KOPT-K1 (cell line): Measurements from ENCODE around the gene KRT72.

Source experiments
- H3K27ac ChIP-seq: fragments of 200-600 bp; sonication (generic); 2 replicates; pipeline ENCODE4 v1.5.1; 2016; ENCODE audit warnings: antibody characterized with exemption, mild to moderate bottlenecking, low read depth, low read length; ENCODE audit not compliant: poor library complexity, severe bottlenecking
- H3K36me3 ChIP-seq: fragments of 200-600 bp; sonication (generic); 2 replicates; pipeline ENCODE4 v1.5.1; 2017; ENCODE audit warnings: antibody characterized with exemption, mild to moderate bottlenecking, low read length, moderate library complexity; ENCODE audit not compliant: insufficient read depth
- H3K9me3 ChIP-seq: fragments of 200-600 bp; sonication (generic); 2 replicates; pipeline ENCODE4 v1.5.1; 2017; ENCODE audit warnings: antibody characterized with exemption, low read length, mild to moderate bottlenecking; ENCODE audit not compliant: insufficient read depth, poor library complexity, severe bottlenecking

The KRT72 gene

DNA sequence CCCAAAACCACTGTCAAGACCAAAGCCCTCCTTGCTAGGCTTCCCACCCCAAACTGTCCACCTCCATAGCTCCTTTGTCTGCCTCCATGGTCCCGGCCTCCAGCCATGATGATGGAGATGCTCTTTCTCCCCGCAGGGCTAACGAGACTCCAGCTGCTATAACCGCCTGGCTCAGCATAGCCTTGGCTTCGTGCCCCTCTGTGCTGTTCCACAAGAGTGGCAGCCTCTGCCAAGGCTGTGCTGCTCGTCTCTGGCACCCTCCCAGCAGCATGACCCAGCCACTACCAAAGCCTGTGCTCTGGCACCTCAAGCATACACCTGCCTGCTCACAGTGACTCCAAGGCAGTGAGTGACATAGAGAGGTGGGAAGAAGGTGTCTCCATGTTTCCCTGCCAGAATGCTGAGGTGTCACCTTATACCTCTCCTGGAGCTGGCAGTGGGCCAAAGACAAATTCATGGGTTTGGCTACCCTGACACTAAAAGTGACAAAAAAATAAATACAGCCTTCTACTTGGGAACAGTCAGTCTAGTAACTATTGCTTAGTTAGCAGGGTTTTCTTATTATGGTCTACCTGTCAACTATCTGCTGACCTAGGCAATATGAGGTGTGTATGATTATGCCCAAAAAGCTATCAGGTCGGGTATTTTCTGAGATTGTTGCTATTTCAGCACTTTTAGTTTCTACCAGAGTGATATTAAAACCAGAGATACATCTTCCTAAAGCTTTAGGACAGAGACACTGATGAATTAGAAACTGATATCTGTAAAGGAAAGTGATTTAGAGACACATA lies 33.2 kb upstream of the KRT72 start:
- Histone ChIP-seq H3K9me3 (no peaks in the 10 kb centered on the region), H3K27ac (no peak overlapping the region)

DNA sequence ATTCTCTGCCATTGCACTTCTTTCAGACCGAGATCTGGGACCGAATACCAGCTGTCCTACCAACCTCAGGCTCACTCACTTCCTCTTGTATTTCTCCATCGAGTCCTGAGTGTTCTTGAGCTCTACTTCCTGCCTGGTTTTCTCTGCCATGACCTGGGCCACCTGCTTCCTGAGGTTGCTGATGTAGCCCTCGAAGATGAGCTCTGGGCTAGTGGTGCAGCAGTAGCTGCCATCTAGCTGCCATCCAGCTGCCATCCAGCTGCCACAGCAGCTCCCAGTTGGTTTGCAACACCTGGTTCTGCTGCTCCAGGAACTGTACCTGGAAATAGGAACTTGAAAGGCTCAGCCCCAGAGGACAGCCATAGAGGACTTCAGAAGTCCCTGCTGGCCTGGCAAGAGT lies 32.1 kb upstream of the KRT72 start:
- H3K27ac ChIP-seq: no peak overlapping the region

More for the DNA sequence above, 33.2 kb upstream of the KRT72 start:
- no peaks in the 10 kb centered on the region for H3K36me3 ChIP-seq

DNA sequence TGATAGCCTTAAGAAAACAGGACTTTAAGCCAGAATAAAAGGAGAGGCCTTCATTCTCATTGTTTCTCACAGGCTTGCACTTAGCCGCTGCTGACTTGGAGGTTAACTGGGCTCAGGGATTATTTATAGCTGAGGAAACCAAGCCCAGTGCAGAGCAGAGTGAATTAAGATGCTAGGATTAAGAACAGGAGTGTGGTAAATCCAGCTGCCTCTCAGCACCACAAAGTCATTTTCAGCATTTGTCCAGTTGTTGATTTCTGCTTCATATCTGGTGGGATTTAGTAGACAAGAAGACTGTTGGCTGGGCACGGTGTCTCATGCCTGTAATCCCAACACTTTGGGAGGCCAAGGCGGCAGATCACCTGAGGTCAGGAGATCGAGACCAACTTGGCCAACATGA lies 31.4 kb upstream of the KRT72 start:
- H3K36me3 ChIP-seq: no peaks in the 10 kb centered on the region
- H3K27ac ChIP-seq: no peak overlapping the region
- H3K9me3 ChIP-seq: no peaks in the 10 kb centered on the region

More for the DNA sequence above, 32.1 kb upstream of the KRT72 start:
- no peaks in the 10 kb centered on the region for H3K9me3 ChIP-seq
- no peaks in the 10 kb centered on the region for H3K36me3 ChIP-seq

DNA sequence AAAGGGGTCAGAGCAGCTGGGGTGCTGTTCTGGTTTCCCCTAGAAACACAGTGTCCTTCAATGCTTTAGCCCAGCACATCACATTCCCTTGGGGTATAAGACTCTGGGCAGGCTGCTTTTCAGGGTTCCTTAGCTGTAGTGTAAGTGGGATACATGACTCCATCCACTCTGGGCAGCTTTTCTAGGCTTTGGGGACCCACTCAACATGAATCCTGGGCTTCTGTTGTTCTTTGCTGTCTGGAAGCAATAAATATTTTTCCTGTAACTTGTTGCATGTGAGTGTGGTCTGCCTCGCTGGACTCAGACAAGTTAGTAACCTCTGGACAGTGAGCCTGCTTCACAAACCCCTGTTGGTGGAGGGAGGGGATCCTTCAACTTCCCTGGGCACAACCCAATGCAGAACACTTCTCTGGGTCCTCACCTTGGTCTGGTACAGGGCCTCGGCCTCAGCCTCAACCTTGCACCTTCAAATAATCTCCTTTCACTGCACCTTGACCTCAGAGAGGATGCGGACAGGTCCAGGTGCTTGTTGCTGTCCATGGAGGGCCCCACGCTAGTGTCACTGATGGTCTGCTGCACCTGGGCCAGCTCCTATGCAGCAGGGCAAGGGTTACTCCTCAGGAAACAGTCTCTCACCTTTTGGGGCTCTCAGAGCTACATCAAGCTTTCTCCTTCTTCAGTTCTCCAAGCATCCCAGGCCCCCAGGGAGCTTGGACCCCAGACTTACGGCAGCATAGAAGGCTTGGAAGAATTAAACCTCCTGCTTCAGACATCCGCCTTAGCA lies 30.6 kb upstream of the KRT72 start:
- Histone ChIP-seq H3K9me3 (no peaks in the 10 kb centered on the region), H3K36me3 (no peaks in the 10 kb centered on the region), H3K27ac (no peak overlapping the region)

DNA sequence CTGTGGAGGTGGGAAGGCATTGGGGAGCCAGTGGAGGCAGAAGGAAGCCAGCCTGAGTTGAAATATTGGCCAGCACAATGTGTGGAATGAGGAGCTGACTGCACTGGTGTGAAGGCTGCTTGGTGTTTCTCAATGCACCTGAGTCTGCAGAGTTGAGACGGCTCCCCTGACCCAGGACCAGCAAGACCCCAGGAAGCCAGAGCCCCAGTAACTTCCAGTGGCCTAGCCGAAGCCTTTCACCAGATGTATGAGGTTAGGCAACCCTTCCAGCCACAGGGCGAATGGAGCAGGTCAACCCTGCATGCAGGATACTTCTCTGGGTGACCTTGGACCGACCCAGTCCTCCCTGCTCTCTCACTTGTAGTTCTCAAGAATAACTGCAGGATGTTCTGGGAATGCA lies 30.0 kb upstream of the KRT72 start:
- H3K9me3 ChIP-seq: no peaks in the 10 kb centered on the region
- H3K36me3 ChIP-seq: no peaks in the 10 kb centered on the region
- no peak overlapping the region for H3K27ac ChIP-seq

DNA sequence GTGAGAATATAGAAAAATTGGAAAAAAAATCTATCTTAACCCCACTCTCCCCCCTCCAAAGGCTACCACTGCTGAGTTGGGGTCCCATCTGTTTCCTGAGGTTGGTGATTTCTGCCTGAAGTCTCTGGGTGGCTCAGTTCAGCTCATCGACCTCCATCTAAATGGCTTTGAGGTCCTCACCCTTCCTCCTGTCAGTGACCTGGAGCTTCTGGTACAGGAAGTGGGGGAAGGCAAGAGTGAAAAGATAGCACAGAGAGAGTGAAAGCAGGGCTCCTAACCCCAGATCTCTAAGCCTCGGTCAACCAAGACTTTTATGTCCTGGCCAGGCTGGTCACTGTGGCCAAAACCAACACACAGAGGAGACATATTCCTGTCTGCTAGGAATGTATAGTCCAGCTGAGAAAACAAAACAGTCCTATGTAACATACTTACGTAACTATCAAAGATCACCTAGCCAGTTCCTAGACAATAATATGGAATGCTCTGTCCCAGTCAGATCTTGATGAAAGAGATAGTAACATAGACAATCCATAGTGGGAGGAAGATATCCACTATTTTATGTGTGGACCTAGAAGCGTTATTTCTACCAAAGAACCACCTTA lies 29.4 kb upstream of the KRT72 start:
- Histone ChIP-seq H3K9me3 (no peaks in the 10 kb centered on the region), H3K27ac (no peak overlapping the region), H3K36me3 (no peaks in the 10 kb centered on the region)

DNA sequence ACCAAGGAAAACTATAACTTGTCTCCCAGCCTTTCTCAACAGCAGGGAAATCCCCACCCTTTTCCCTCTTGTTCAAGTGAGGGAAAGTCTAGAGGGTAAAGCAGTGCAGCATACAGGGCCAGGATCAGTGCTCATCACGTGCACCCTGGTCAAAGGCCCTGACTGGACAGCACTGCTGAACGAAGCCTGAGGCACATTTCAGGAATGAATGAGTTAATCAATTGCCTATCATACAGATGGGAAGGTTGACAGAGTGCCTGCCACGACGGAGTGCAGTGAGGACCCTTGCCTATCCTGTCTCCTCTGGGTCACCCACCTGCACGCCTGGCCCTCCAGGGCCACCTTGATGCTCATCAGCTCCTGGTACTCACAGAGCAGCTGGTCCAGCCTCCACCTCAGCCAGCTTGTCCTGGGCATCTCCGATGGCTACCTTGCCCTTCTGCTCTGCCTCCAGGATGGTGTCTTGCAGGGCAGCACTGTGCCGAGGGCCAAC lies 28.8 kb upstream of the KRT72 start:
- no peak overlapping the region for H3K27ac ChIP-seq
- no peaks in the 10 kb centered on the region for H3K36me3 ChIP-seq
- no peaks in the 10 kb centered on the region for H3K9me3 ChIP-seq

DNA sequence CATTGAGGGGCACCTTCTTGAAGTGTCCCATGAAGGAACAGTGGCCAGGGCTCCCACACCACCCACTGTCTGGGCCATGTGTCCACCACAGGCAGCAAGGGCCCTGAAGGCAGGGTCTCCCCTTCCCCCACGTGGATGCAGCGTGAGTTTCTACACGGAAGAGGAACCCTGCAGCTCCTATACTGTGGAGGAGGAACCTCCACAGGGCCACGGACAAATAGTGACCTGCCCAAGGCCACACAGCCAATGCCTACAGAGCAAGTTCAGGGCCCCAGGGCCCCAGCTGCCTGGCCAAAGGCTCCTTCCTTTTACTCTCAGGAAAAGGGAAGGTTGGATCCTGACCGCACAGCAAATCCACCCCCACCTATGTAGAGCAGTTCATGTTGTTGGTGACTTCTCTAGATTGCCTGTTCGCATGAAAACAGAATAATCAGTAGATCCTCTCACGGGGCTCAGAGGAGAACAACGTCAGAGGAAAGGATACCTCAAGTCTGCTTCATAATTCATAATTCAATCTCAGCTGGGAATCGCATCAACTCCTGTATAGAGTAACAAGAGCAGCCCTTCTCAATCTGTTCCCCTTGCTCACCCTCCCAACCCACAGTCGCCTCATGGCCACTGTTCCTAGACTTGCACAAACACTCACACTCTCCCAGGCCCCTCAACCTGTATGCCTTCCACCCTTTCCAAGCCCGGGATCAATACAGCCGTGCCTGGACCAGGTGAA lies 28.2 kb upstream of the KRT72 start:
- Histone ChIP-seq H3K9me3 (no peaks in the 10 kb centered on the region), H3K27ac (no peak overlapping the region), H3K36me3 (no peaks in the 10 kb centered on the region)

DNA sequence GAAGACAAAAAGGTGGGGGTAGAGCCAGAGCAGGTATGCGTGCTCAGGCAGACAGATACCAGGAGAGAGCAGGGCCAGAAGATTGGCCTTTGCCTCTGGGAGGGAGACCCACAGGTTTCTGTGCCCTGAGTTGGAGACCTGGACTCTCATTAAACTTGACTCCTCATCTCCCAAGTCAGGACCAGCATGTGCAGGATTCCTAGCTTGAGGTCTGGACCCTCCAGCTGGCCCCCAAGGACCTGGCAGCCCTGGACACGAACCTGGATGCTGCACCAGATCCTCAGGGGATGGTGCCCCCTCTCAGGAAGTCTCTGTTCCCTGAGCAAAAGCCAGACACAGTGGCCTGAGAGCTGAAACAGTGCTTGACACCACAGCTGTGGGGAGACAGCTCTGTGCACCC lies 27.6 kb upstream of the KRT72 start:
- no peaks in the 10 kb centered on the region for H3K36me3 ChIP-seq

DNA sequence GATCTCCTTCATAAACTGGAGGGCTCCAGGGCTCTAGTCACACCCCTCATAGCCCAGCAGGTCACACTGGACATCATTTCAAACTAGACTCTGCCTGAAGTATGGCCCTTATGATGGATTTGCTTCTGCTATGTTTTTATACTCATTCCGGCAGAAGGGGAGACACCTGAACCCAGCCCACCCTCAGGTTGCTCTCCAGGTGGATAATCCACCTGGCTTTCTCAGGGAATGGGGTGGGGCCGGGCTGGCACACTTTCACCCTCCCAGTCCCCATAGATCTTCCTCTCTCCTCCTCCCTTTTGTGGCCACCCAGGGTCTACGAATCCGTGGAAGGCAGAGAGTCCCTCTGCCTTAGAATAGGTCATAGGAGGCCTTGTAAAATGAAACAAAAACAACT lies 26.8 kb upstream of the KRT72 start:
- H3K27ac ChIP-seq: no peak overlapping the region
- H3K9me3 ChIP-seq: no peaks in the 10 kb centered on the region
- H3K36me3 ChIP-seq: no peaks in the 10 kb centered on the region

More for the DNA sequence above, 27.6 kb upstream of the KRT72 start:
- Histone ChIP-seq H3K9me3 (no peaks in the 10 kb centered on the region), H3K27ac (no peak overlapping the region)

DNA sequence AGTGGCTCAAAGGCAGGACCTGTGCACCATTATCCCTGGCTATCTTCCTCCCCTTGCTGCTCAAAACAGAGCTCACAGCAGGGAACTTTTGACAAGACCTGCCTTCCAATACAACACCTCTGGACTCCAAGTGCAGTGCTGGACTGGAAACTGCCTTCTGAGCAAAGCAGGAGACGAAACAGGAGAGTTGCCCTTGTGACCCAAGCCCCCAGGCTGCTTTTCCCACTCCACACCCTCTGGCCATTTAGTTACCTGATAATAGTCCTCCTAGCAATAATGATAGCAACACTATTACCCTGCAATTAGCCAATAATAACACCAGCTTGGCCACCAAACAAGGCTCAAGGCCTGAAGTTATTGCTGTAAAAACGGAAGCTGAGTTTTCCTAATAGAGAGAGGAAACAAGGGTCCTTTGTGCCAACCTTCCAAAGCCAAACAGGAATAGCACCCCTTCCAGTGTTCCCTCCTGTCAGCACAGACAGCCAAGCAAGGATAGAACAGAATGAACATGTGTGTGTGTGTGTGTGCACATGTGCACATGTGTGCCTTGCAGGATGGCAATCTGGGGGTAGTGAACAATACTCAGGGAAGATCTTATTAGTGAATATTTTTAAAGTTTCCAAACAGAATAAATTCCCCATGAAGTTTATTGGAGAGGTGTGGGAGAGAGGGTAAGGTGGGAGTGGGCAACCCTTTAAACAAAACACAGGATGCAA lies 26.3 kb upstream of the KRT72 start:
- Histone ChIP-seq H3K27ac (no peak overlapping the region), H3K9me3 (no peaks in the 10 kb centered on the region)

DNA sequence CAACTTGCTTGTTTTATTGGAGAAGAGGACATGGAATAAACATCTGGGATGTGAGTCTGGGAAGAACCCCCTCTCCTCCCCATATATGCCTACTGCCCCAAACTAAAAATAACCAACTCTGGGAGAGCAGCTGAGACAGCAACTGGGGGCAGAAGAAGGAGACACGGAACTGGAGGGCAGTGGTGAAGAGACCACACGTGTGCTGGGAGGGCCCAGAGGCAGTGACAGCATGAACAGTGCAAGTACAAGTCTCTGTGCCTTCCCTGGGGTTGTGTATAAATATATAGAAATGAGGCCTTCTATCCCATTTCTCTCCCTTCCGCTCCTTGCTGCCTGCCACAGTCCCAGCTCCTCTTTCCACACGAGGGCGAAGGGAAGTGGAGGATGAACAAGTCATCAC lies 21.1 kb upstream of the KRT72 start:
- H3K36me3 ChIP-seq: no peaks in the 10 kb centered on the region
- no peak overlapping the region for H3K27ac ChIP-seq
- no peaks in the 10 kb centered on the region for H3K9me3 ChIP-seq

More for the DNA sequence above, 26.3 kb upstream of the KRT72 start:
- no peaks in the 10 kb centered on the region for H3K36me3 ChIP-seq

DNA sequence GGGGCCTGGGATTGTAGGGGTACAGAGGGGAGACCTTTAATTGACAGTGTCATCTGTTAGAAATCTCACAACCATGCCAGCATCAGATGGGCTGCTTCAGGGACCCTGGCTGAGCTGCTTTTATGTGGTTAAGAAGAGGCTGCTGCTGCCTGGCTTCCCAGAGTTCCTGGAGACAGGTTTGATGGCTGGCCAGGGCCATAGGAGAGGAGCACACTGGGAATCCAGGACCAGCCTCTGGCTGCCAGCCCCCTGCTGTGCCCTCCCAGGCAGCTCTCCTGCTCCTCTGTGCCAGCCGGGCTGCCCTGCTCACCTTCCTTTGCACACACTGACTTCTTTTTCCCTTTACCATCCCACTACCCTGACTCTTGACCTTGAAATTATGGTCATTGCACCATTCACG lies 17.6 kb upstream of the KRT72 start:
- no peak overlapping the region for H3K27ac ChIP-seq
- no peaks in the 10 kb centered on the region for H3K36me3 ChIP-seq
- H3K9me3 ChIP-seq: no peaks in the 10 kb centered on the region

DNA sequence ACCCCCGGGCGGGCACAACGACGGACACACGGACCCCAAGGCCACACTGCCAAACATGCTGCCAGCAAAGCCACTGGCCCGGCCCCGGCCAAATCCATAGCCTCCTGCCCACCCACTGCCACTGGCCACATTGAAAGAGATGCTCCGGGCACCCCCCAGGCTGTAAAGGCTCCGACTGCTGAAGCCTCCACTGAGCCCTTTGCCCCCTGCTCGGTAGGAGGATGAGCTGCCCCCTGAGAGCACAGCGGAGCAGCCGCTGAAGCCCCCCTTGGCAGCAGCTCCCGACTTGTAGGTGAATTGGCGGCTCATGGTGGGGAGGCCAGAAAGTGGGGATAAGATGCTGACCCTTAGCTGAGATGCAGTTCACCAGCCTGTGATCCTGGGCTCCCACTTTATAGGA lies 17.0 kb upstream of the KRT72 start, which contains the start of gene KRT73:
Gene KRT73, minus strand, starts transcription at position 344 of the 400 bp plus-strand sequence. Its CDS starts 35 bp downstream, at position 309.
- Histone ChIP-seq H3K9me3 (no peaks in the 10 kb centered on the region), H3K36me3 (no peaks in the 10 kb centered on the region)

More for the DNA sequence above, 17.0 kb upstream of the KRT72 start, which contains the start of gene KRT73:
- H3K27ac ChIP-seq: no peak within 1 kb of the TSS
